ENCODE data around the gene SKI.

GRCh38 chr1:2294725-2295078 is 66.6 kb downstream of the SKI start:
- TF ChIP-seq, protein P1, sequence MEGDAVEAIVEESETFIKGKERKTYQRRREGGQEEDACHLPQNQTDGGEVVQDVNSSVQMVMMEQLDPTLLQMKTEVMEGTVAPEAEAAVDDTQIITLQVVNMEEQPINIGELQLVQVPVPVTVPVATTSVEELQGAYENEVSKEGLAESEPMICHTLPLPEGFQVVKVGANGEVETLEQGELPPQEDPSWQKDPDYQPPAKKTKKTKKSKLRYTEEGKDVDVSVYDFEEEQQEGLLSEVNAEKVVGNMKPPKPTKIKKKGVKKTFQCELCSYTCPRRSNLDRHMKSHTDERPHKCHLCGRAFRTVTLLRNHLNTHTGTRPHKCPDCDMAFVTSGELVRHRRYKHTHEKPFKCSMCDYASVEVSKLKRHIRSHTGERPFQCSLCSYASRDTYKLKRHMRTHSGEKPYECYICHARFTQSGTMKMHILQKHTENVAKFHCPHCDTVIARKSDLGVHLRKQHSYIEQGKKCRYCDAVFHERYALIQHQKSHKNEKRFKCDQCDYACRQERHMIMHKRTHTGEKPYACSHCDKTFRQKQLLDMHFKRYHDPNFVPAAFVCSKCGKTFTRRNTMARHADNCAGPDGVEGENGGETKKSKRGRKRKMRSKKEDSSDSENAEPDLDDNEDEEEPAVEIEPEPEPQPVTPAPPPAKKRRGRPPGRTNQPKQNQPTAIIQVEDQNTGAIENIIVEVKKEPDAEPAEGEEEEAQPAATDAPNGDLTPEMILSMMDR (IDR thresholded peaks at IDR 0.05; ENCODE audit: borderline replicate concordance, extremely low read depth, low read length, poor library complexity, severe bottlenecking) = no peak
- no peak for TF ChIP-seq EZH2 (IDR thresholded peaks at IDR 0.05; ENCODE audit: borderline replicate concordance, low read depth, low read length, severe bottlenecking)
